ENCODE measurements around the gene PLXNA1.

PLXNA1 gene

DNA sequence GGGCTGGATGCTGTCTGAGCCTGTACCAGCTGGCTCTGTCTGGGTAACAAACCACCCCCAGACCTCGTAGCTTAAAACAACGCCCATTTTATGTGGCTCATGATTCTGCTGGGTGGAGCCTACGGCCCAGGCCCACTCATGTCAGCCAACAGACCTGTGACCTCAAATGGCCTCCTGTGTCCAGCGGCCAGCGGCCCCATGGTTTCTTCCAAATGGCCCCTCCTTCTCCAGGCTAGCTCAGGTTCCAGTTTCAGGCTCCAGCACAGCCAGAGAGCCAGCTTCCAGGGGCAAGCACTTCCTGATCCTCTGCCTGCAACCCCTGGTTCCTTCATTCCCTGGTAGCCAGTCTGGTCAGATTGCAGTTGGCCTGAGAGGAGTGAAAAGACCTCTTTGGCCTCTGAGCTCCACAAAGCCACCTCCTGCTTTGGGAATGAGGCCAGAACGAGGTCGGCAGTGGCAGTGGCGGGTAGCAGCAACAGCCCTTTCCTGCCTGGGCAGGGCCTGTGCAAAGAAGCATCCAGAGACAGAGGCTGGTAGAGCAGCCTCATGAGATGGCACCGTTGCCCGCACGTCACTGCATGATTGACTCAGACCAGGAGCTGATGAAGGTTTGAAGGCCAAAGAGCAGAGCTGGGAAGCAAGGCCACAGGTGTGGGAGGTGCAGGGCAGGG, 21.0 kb upstream of the PLXNA1 start:
- no peak overlapping the region for H2AFZ ChIP-seq (ENCODE audit: low read depth, low read length, severe bottlenecking)
- no peaks in the 10 kb centered on the region for H3K79me2 ChIP-seq (ENCODE audit: insufficient read depth, low read length)
- H3K9ac ChIP-seq (ENCODE audit: low read length) = no peak overlapping the region
- no peak overlapping the region for H3K27ac ChIP-seq (ENCODE audit: low read depth, low read length)
- no peaks in the 10 kb centered on the region for H3K36me3 ChIP-seq (ENCODE audit: low read length)
- no peaks in the 10 kb centered on the region for H3K9me3 ChIP-seq (ENCODE audit: insufficient read depth, low read length)
- H3F3A ChIP-seq (ENCODE audit: insufficient read depth) = no peaks in the 10 kb centered on the region
- no peak overlapping the region for H3K4me2 ChIP-seq (ENCODE audit: low read depth, low read length, poor library complexity, severe bottlenecking)
- no peak overlapping the region for H3K4me3 ChIP-seq (ENCODE audit: insufficient read depth, low read length, poor library complexity, severe bottlenecking)
- H4K20me1 ChIP-seq (ENCODE audit: low read depth, low read length) = no peaks in the 10 kb centered on the region
- H3K9me2 ChIP-seq (replicated peaks; ENCODE audit: insufficient read depth, low read length) = no peaks in the 10 kb centered on the region
- H3K27me3 ChIP-seq (ENCODE audit: low read length) = no peaks in the 10 kb centered on the region
- TF ChIP-seq CTCF (IDR thresholded peaks at IDR 0.05; ENCODE audit: insufficient read depth, low read length, poor library complexity, severe bottlenecking) (no peak), EZH2phosphoT487 (conservative IDR thresholded peaks at IDR 0.05; ENCODE audit: low read length) (no peak)

GRCh38 chr3:126962756-126963155, 20.2 kb upstream of the PLXNA1 start:
- Histone ChIP-seq H3K27ac (ENCODE audit: low read depth, low read length) (no peak overlapping the region), H2AFZ (ENCODE audit: low read depth, low read length, severe bottlenecking) (no peak overlapping the region), H3K36me3 (ENCODE audit: low read length) (no peaks in the 10 kb centered on the region), H3K9me2 (replicated peaks; ENCODE audit: insufficient read depth, low read length) (no peaks in the 10 kb centered on the region), H3K27me3 (ENCODE audit: low read length) (no peaks in the 10 kb centered on the region), H3K4me2 (ENCODE audit: low read depth, low read length, poor library complexity, severe bottlenecking) (no peak overlapping the region), H3K79me2 (ENCODE audit: insufficient read depth, low read length) (no peaks in the 10 kb centered on the region), H3F3A (ENCODE audit: insufficient read depth) (no peaks in the 10 kb centered on the region), H3K4me3 (ENCODE audit: insufficient read depth, low read length, poor library complexity, severe bottlenecking) (no peak overlapping the region), H3K9me3 (ENCODE audit: insufficient read depth, low read length) (no peaks in the 10 kb centered on the region), H4K20me1 (ENCODE audit: low read depth, low read length) (no peaks in the 10 kb centered on the region), H3K9ac (ENCODE audit: low read length) (no peak overlapping the region)
- TF ChIP-seq EZH2phosphoT487 (conservative IDR thresholded peaks at IDR 0.05; ENCODE audit: low read length) (no peak), CTCF (IDR thresholded peaks at IDR 0.05; ENCODE audit: insufficient read depth, low read length, poor library complexity, severe bottlenecking) (no peak)

DNA sequence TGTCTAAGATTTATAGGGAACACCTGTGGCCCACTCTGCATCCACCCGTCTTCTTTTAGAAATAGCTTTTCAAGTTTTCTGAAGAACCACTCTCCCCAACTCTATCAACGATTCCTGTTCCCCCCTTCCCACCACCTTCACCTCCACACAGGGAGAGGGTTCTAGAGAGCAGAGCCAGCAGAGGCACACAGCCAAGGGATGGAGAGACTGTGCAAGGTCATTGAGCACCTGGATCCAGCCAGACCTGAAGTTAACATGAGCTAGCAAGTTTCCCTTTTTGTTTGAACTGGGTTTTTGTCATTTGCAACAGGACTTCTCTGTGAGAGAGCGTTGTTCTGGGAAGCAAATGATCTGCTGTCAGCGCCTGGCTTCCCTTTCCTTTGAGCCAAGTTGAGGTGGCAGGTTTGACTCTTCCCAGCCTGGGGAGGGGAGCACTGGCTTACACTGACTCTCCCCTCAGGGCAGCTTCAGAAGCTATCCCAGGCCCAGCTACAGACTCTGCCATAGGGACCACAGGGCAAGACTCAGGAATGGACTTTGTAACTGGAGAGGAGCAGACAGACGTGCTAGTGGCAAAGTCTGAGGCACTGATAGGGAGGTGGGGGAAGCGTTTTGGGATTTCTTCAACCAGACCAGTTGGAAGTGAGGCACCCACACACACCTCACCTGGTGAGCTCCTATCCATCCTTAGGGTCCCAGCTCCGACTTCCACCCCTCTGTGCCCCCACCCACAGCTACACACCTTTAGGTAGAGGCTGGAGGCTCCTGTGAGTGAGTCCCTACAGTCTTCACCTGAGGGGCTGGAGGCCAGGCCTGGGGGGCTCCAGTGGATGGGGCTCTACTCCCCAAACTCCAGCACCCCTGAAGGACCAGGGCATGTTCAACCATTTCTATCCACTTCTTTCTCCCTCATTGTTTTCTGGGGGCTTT, 19.4 kb upstream of the PLXNA1 start:
- no peak overlapping the region for H3K4me3 ChIP-seq (ENCODE audit: insufficient read depth, low read length, poor library complexity, severe bottlenecking)
- no peaks in the 10 kb centered on the region for H3K9me2 ChIP-seq (replicated peaks; ENCODE audit: insufficient read depth, low read length)
- no peaks in the 10 kb centered on the region for H3K27me3 ChIP-seq (ENCODE audit: low read length)
- H3K9ac ChIP-seq (ENCODE audit: low read length) = no peak overlapping the region
- no peaks in the 10 kb centered on the region for H3K36me3 ChIP-seq (ENCODE audit: low read length)
- H4K20me1 ChIP-seq (ENCODE audit: low read depth, low read length) = no peaks in the 10 kb centered on the region
- no peak overlapping the region for H3K27ac ChIP-seq (ENCODE audit: low read depth, low read length)
- no peaks in the 10 kb centered on the region for H3K9me3 ChIP-seq (ENCODE audit: insufficient read depth, low read length)
- H3K79me2 ChIP-seq (ENCODE audit: insufficient read depth, low read length) = no peaks in the 10 kb centered on the region
- H3F3A ChIP-seq (ENCODE audit: insufficient read depth) = no peaks in the 10 kb centered on the region
- H3K4me2 ChIP-seq (ENCODE audit: low read depth, low read length, poor library complexity, severe bottlenecking) = no peak overlapping the region
- TF ChIP-seq EZH2phosphoT487 (conservative IDR thresholded peaks at IDR 0.05; ENCODE audit: low read length) (no peak), CTCF (IDR thresholded peaks at IDR 0.05; ENCODE audit: insufficient read depth, low read length, poor library complexity, severe bottlenecking) (no peak)
- H2AFZ ChIP-seq (ENCODE audit: low read depth, low read length, severe bottlenecking) = no peak overlapping the region

All from SU-DHL-6 (cell line).